Anterior cingulate cortex (tissue), 58 donors: ENCODE measurements around the gene MAP2K5.
"Not testable (repeated sequence)": the region's sequence is repeated elsewhere in the genome, so short reads cannot be mapped to it uniquely, and the experiment has no call there.

Experiments
- DNase-seq, 58 donors: peaks; one replicate each; lab custom pipeline; 2025; lab: John Stamatoyannopoulos, UW

The MAP2K5 gene

GRCh38 chr15:67646847-67647246 lies 104.3 kb downstream of the MAP2K5 start:
- no peak for DNase-seq

GRCh38 chr15:67652586-67652985 lies 110.1 kb downstream of the MAP2K5 start:
- no peak for DNase-seq

GRCh38 chr15:67660446-67660845 lies 117.9 kb downstream of the MAP2K5 start:
- DNase-seq: no peak

- DNase-seq: no peak
These were observed 118.5 kb downstream of the MAP2K5 start for GRCh38 chr15:67660874-67661606.

GRCh38 chr15:67670647-67671305 lies 128.3 kb downstream of the MAP2K5 start:
- DNase-seq: no peak

- not testable (repeated sequence) for DNase-seq
These were observed 130.3 kb downstream of the MAP2K5 start for GRCh38 chr15:67672834-67673233.

- DNase-seq: no peak
These were observed 132.5 kb downstream of the MAP2K5 start for GRCh38 chr15:67674983-67675382.

GRCh38 chr15:67678089-67678488 lies 135.6 kb downstream of the MAP2K5 start:
- DNase-seq: no peak

- no peak for DNase-seq
These were observed 136.5 kb downstream of the MAP2K5 start for GRCh38 chr15:67678993-67679392.

GRCh38 chr15:67680641-67681040 lies 138.1 kb downstream of the MAP2K5 start:
- no peak for DNase-seq

- DNase-seq: no peak
These were observed 142.6 kb downstream of the MAP2K5 start for GRCh38 chr15:67685008-67685599.

- DNase-seq: no peak
These were observed 143.2 kb downstream of the MAP2K5 start for GRCh38 chr15:67685716-67686115.

GRCh38 chr15:67690936-67691335 lies 148.4 kb downstream of the MAP2K5 start:
- DNase-seq: no peak

- peak in 5 of 58 donors; percentile 0 to 45 (median 1) for DNase-seq
These were observed 148.9 kb downstream of the MAP2K5 start for GRCh38 chr15:67691450-67691849.

- DNase-seq: no peak
These were observed 150.1 kb downstream of the MAP2K5 start for GRCh38 chr15:67692573-67692972.

- DNase-seq: no peak
These were observed 153.6 kb downstream of the MAP2K5 start for GRCh38 chr15:67696087-67696486.

- DNase-seq: no peak
These were observed 157.5 kb downstream of the MAP2K5 start for GRCh38 chr15:67700023-67700422.

GRCh38 chr15:67701669-67702068 lies 159.2 kb downstream of the MAP2K5 start:
- DNase-seq: no peak

- DNase-seq: no peak
These were observed 165.2 kb downstream of the MAP2K5 start for GRCh38 chr15:67707520-67708283.

GRCh38 chr15:67708500-67708899 lies 166.0 kb downstream of the MAP2K5 start:
- DNase-seq: no peak

- peak in 4 of 58 donors; percentile 1 to 59 (median 10) for DNase-seq
These were observed 172.7 kb downstream of the MAP2K5 start for GRCh38 chr15:67715170-67715569.
